GM13977 (cell line): Measurements from ENCODE around the gene GNAT1.
A peak's percentile ranks its signal among the peaks of the same experiment; 100 is the strongest.
"Not testable (repeated sequence)": the region's sequence is repeated elsewhere in the genome, so short reads cannot be mapped to it uniquely, and the experiment has no call there.

Source experiments
- DNase-seq: peaks from one replicate; pipeline ENCODE4 v3.0.0; 2012; ENCODE audit warnings: low spot score
- in situ Hi-C: fragments of 300-500 bp; cut with MboI; formaldehyde crosslinking; loops from one replicate; pipeline ENCODE4 v1.12.0; 2022; ENCODE audit warnings: low sequenced_read_pairs, low pct_unique_long_range_greater_than_20kb, mixed read lengths, inconsistent platforms; ENCODE audit not compliant: unreplicated experiment
- TF ChIP-seq, protein P1 (sequence below): IDR thresholded peaks from 2 replicates; pipeline ENCODE4 v1.5.1; 2012; ENCODE audit warnings: mild to moderate bottlenecking, control low read depth; ENCODE audit not compliant: insufficient read depth; ENCODE audit errors: extremely low read depth, missing control alignments

GNAT1 gene

DNA sequence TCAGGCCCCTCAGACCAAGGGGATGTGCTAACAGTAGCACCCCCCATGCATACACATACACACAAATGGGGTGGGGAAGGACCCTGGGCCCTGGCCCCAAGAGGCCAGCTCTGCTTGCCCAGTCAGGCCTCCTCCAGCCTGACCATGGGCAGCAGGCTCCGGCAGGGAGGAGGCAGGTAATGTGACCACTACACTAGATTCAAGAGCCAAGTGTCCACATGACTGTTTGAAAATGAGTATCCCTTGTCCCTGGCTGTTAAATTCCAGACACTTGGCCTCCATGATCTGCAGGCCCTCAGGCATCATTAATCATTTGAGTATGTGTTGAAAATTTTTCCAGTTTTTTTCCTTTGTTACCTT lies 30.7 kb downstream of the GNAT1 start:
- in situ Hi-C loops, result loop anchor here (10.0 kb wide), 1 partner anchor 53 kb away; the partner anchor contains the start of gene LSMEM2
- TF ChIP-seq, protein P1, sequence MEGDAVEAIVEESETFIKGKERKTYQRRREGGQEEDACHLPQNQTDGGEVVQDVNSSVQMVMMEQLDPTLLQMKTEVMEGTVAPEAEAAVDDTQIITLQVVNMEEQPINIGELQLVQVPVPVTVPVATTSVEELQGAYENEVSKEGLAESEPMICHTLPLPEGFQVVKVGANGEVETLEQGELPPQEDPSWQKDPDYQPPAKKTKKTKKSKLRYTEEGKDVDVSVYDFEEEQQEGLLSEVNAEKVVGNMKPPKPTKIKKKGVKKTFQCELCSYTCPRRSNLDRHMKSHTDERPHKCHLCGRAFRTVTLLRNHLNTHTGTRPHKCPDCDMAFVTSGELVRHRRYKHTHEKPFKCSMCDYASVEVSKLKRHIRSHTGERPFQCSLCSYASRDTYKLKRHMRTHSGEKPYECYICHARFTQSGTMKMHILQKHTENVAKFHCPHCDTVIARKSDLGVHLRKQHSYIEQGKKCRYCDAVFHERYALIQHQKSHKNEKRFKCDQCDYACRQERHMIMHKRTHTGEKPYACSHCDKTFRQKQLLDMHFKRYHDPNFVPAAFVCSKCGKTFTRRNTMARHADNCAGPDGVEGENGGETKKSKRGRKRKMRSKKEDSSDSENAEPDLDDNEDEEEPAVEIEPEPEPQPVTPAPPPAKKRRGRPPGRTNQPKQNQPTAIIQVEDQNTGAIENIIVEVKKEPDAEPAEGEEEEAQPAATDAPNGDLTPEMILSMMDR, result no peak
- no peak for DNase-seq

DNA sequence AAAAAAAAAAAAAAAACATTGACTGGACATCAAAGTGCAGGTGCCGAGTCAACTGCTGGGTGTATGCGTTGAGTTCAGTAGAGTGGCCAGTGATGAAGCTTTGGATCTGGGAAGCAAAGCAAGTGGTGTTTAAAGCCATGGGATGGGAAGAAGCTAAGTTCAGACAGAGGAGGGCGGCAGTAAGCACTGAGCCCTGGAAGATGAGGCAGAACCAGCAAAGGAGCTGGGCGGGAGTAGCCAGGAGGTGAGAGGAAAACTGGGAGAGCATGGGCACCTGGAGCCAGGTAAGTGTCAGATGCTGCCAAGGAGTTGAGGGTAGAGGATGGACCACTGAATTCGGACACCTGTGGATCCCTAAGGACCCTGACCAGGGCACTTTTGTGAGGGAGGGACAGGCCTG lies 33.2 kb downstream of the GNAT1 start:
- TF ChIP-seq, protein P1, result no peak
- no peak for DNase-seq
- in situ Hi-C loops, result loop anchor here (10.0 kb wide), 1 partner anchor 50 kb away; the partner anchor contains the start of gene LSMEM2

DNA sequence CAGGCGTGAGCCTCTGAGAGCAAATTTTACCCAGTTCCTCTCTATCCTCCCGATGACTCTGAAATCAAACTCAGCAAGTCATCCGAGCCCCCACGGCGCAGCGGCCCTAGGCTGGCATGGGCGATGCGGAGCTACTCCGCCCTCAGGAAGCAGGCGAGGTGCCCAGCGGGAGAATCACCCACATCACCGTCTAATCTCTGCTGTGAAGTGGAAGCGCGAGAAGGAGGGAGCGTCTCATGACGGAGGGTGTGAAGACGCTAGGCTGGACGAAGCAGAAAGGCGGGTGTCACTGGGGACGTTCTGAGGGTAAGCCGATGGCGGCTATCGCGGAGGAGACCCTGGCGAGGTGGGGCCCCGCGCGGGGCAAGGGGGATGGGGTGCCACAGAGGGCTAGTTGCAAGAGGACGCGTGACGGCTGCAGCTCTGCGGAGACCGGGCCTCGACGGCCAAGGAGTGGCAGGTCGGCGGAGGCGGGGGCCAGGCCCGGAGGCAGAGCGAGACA lies 35.5 kb downstream of the GNAT1 start:
- in situ Hi-C loops, result loop anchor here (10.0 kb wide), 1 partner anchor 48 kb away; the partner anchor contains the start of gene LSMEM2
- DNase-seq, result peak; percentile 57
- TF ChIP-seq, protein P1, result no peak

DNA sequence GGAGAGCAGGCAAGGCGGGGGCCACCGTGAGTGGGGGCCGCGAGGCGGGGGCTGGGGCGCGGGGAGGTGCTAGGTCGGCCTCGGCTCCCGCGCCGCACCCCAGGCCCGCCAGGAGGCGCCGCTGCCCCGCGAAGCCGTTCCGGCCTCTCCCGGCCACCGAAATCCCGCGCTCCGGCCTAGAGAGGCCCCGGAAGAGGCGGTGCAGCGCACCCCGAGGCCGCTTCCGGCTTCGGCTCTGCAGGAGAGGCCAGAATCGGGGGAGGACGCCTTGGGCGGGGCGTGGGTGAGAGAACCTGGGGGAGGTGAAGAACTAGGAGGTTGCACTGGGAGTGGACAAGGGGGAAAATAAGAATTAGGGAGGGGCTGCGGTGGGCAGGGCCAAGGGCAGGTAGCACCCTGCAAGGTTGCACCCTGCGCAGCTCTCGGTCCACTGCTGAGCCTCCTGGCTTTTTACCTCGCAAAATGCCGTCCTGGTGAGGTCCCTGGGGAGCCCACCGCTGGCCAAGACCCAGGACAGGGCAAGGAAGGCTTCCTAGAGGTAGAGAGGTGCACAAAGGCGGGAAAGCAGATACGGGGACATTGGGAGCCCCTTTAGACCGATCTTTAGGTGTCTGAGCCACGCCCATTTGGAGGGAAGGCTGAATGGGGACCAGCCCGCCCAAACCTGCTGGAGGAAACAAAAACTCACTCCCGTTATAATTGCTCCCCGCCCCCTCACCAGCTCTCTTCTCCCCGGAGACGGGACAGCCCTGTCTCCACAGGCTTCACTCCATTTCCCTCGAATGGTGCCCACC lies 36.2 kb downstream of the GNAT1 start:
- TF ChIP-seq, protein P1, result peak; percentile 91
- peak; percentile 95 for DNase-seq
- in situ Hi-C loops, result loop anchor here (10.0 kb wide), 1 partner anchor 47 kb away; the partner anchor contains the start of gene LSMEM2

DNA sequence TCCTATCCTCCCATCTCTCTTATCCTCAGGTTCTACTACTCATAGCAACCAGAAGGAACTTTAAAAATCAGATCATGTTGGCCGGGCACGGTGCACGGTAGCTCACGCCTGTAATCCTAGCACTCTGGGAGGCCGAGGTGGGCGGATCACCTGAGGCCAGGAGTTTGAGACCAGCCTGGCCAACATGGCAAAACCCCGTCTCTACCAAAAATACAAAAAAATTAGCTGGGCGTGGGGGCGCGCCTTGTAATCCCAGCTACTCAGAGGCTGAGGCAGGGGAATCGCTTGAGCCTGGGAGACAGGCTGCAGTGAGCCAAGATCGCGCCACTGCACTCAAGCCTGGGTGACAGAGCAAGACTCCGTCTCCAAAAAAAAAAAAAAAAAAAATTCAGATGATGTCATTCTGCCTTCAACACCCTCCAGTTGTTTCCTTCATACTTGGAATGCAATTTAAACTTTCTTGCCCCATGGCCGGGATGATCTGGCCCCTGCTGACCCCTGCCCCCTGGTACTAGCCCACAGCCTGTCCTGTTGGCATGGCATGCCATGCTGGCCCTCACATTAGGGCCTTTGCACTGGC lies 36.9 kb downstream of the GNAT1 start:
- in situ Hi-C loops, result loop anchor here (10.0 kb wide), 1 partner anchor 47 kb away; the partner anchor contains the start of gene LSMEM2
- DNase-seq, result not testable (repeated sequence)

DNA sequence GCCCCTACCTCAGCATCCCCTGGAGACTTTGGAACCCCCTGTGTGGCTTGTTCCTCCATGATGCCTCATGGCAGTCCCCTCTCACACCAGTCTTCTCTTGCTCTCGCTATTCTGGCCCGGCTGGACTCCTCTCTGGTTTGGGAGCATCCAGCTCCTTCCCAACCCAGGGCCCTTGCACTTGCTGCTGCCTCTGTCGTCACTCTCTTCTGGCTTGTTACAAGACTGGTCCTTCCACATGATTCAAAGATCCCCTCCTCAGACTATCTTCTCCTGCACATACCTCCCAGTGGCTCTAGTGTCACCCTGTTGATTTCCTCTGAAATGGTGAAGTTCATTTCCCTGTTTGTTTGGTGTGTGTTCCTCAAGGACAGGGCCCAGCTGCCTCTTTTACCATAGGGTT lies 38.1 kb downstream of the GNAT1 start:
- DNase-seq, result no peak
- TF ChIP-seq, protein P1, result no peak
- in situ Hi-C loops, result loop anchor here (10.0 kb wide), 1 partner anchor 45 kb away; the partner anchor contains the start of gene LSMEM2
